NB4 (cell line): ENCODE results near the gene NELL1.
"Not testable (repeated sequence)": the region's sequence is repeated elsewhere in the genome, so short reads cannot be mapped to it uniquely, and the experiment has no call there.

ENCODE experiments used
- DNase-seq: peaks from one replicate; pipeline ENCODE4 v3.0.0; 2010; ENCODE audit warnings: low read depth
- H3K4me3 ChIP-seq: one replicate; pipeline ENCODE4 v1.5.1; 2011; ENCODE audit warnings: mild to moderate bottlenecking, low read depth, low read length, moderate library complexity
- CTCF ChIP-seq: IDR thresholded peaks from one replicate; pipeline ENCODE4 v1.5.1; 2012; ENCODE audit warnings: low read depth, low read length
- MAX ChIP-seq: IDR thresholded peaks from 2 replicates; pipeline ENCODE4 v1.6.1; 2011; ENCODE audit warnings: low read depth, low read length
- MYC ChIP-seq: IDR thresholded peaks from 2 replicates; pipeline ENCODE4 v1.6.1; 2011; ENCODE audit warnings: low read depth, low read length
- POLR2A ChIP-seq: IDR thresholded peaks from 2 replicates; pipeline ENCODE4 v1.6.1; 2011; ENCODE audit warnings: mild to moderate bottlenecking; ENCODE audit not compliant: insufficient read length; ENCODE audit errors: extremely low read depth

Gene NELL1

GRCh38 chr11:21121991-21122390 lies 452.6 kb downstream of the NELL1 start:
- no peak for DNase-seq
- no peak for TF ChIP-seq CTCF
- no peak for TF ChIP-seq POLR2A
- TF ChIP-seq MAX, result no peak
- TF ChIP-seq MYC, result no peak
- no peak overlapping the region for H3K4me3 ChIP-seq

- TF ChIP-seq MAX, result no peak
- H3K4me3 ChIP-seq, result no peak overlapping the region
- DNase-seq, result no peak
Observed at GRCh38 chr11:21122523-21122922, 453.1 kb downstream of the NELL1 start.

- no peak overlapping the region for H3K4me3 ChIP-seq
- DNase-seq, result no peak
- no peak for TF ChIP-seq CTCF
- TF ChIP-seq MAX, result no peak
- no peak for TF ChIP-seq POLR2A
- no peak for TF ChIP-seq MYC
Observed at GRCh38 chr11:21132146-21132720, 462.8 kb downstream of the NELL1 start.

GRCh38 chr11:21133244-21133643 lies 463.9 kb downstream of the NELL1 start:
- no peak for DNase-seq
- no peak for TF ChIP-seq MAX
- TF ChIP-seq POLR2A, result no peak
- TF ChIP-seq CTCF, result no peak
- no peak for TF ChIP-seq MYC
- no peak overlapping the region for H3K4me3 ChIP-seq

GRCh38 chr11:21133722-21134121 lies 464.3 kb downstream of the NELL1 start:
- TF ChIP-seq MYC (no peak), POLR2A (no peak), MAX (no peak), CTCF (no peak)
- no peak overlapping the region for H3K4me3 ChIP-seq
- DNase-seq, result no peak

- no peak overlapping the region for H3K4me3 ChIP-seq
- no peak for DNase-seq
- TF ChIP-seq POLR2A, result no peak
- TF ChIP-seq MAX, result no peak
Observed at GRCh38 chr11:21137803-21138202, 468.4 kb downstream of the NELL1 start.

GRCh38 chr11:21141557-21141956 lies 472.2 kb downstream of the NELL1 start:
- H3K4me3 ChIP-seq, DNase-seq: not testable (repeated sequence)
